K562 (cell line): Measurements from ENCODE around the gene CASP2. TPM values are rescaled to one million over a fixed set of nuclear protein-coding genes. Genes with fewer than 3 reads are reported as not detected.

Source experiments
- ATAC-seq: fragments of 200-7000 bp; cut with Tn5 transposase; 3 replicates; pipeline ENCODE4 v1.9.1; 2020; ENCODE audit warnings: moderate library complexity
- BruUV-seq: library from RNA; stranded (reverse); fragments of 400-500 nt; replicated peaks from 2 replicates; lab custom pipeline; 2021; lab: Mats Ljungman, UMichigan
- CTCF ChIA-PET: fragments of 300-600 bp; formaldehyde crosslinking; extraction: SDS; loops from one replicate; lab custom pipeline; 2021; ENCODE audit warnings: low intra/inter-chr PET ratio; lab: Yijun Ruan, JAX
- POLR2A ChIA-PET: fragments of 300-600, 350-650 bp; sonication (Branson Sonifier 250); formaldehyde crosslinking; extraction: SDS; loops from one replicate; lab custom pipeline; 2021; ENCODE audit warnings: antibody characterized with exemption, inconsistent platforms; lab: Yijun Ruan, JAX
- DNase-seq, 4 experiments: peaks; one replicate each; pipeline versions ENCODE4 v3.0.0 to v3.0.0-alpha.2; 2011 to 2018; ENCODE audit warnings: low spot score in 3 of 4, mixed read lengths in 3 of 4; ENCODE audit errors: extremely low read depth in 1 of 4
- FAIRE-seq: peaks from 2 replicates; lab custom pipeline; 2011; peaks lifted over from hg19 to GRCh38; lab: Jason Lieb, UNC
- H2AFZ ChIP-seq: 2 replicates; pipeline ENCODE4 v1.6.0; 2011; ENCODE audit warnings: low read depth, low read length, control low read depth, inconsistent platforms
- H3K27ac ChIP-seq: fragments of 200-600 bp; 3 replicates; pipeline ENCODE4 v1.8.0; 2011; ENCODE audit warnings: low read depth, mild to moderate bottlenecking, control low read depth, inconsistent platforms, low read length, moderate library complexity, mixed read lengths; ENCODE audit errors: extremely low read depth
- H3K27me3 ChIP-seq, 2 experiments: fragments of 300-600 bp in 1 of 2; 2 replicates in 1 of 2; 3 replicates in 1 of 2; pipeline versions ENCODE4 v1.6.0 to v1.8.0; 2011; ENCODE audit warnings: inconsistent platforms in 2 of 2, low read length in 2 of 2, mild to moderate bottlenecking in 1 of 2, mixed read lengths in 1 of 2, moderate library complexity in 1 of 2; ENCODE audit not compliant: control insufficient read depth in 2 of 2, insufficient read depth in 2 of 2
- H3K36me3 ChIP-seq: fragments of 300-600 bp; 3 replicates; pipeline ENCODE4 v1.8.0; 2011; ENCODE audit warnings: mild to moderate bottlenecking, low read length, inconsistent platforms; ENCODE audit not compliant: control insufficient read depth, insufficient read depth
- H3K4me1 ChIP-seq, 2 experiments: fragments of 200-600 bp in 1 of 2; replicated peaks in 1 of 2; 2 replicates in 1 of 2; 3 replicates in 1 of 2; pipeline versions ENCODE4 v1.5.1 to v1.8.0; 2011; ENCODE audit warnings: inconsistent platforms in 2 of 2, low read length in 2 of 2, mild to moderate bottlenecking in 1 of 2, mixed read lengths in 1 of 2, moderate library complexity in 1 of 2; ENCODE audit not compliant: control insufficient read depth in 2 of 2, insufficient read depth in 2 of 2
- H3K4me2 ChIP-seq: 2 replicates; pipeline ENCODE4 v1.6.1; 2011; ENCODE audit warnings: low read length, control low read depth, inconsistent platforms, mixed read lengths; ENCODE audit not compliant: insufficient read depth
- H3K4me3 ChIP-seq: fragments of 200-600 bp; sonication (generic), shearing (Covaris generic); 2 replicates; pipeline ENCODE4 v1.5.1; 2016; ENCODE audit warnings: control low read depth, inconsistent platforms
- H3K79me2 ChIP-seq: fragments of 200-600 bp; 3 replicates; pipeline ENCODE4 v1.8.0; 2011; ENCODE audit warnings: low read length, inconsistent platforms; ENCODE audit not compliant: control insufficient read depth, insufficient read depth
- H3K9ac ChIP-seq, 2 experiments: 2 replicates each; pipeline versions ENCODE4 v1.6.0 to v1.6.1; 2011; ENCODE audit warnings: low read depth in 2 of 2, low read length in 2 of 2, control low read depth in 1 of 2, inconsistent platforms in 1 of 2, mild to moderate bottlenecking in 1 of 2, mixed read lengths in 1 of 2; ENCODE audit not compliant: insufficient read depth in 1 of 2
- H3K9me1 ChIP-seq: one replicate; pipeline ENCODE4 v1.6.0; 2011; ENCODE audit warnings: inconsistent platforms, mild to moderate bottlenecking, low read length, moderate library complexity; ENCODE audit not compliant: control insufficient read depth, insufficient read depth
- H3K9me3 ChIP-seq: replicated peaks from 2 replicates; pipeline ENCODE4 v1.5.1; 2011; ENCODE audit warnings: low read depth, low read length, inconsistent platforms; ENCODE audit not compliant: control insufficient read depth, insufficient read depth
- H4K20me1 ChIP-seq: replicated peaks from 2 replicates; pipeline ENCODE4 v1.6.1; 2011; ENCODE audit warnings: low read length, inconsistent platforms, mixed read lengths; ENCODE audit not compliant: control insufficient read depth, insufficient read depth
- CBFB ChIP-seq: sonication (generic); formaldehyde crosslinking; IDR thresholded peaks from 2 replicates; pipeline ENCODE4 v1.4.0; 2020; ENCODE audit warnings: mild to moderate bottlenecking, missing genetic modification reagents
- HDAC2 ChIP-seq: fragments of 450-650 bp; IDR thresholded peaks from 2 replicates; pipeline ENCODE4 v1.6.1; 2016; ENCODE audit warnings: mild to moderate bottlenecking
- HEY1 ChIP-seq: fragments of 250-450 bp; sonication (Bioruptor Pico); IDR thresholded peaks from 2 replicates; pipeline ENCODE4 v1.5.0; 2020; ENCODE audit warnings: mild to moderate bottlenecking, moderate library complexity, borderline replicate concordance
- POLR2B ChIP-seq: fragments of 450-650 bp; IDR thresholded peaks from 2 replicates; pipeline ENCODE4 v1.6.1; 2018; ENCODE audit warnings: low read depth; ENCODE audit not compliant: partially characterized antibody
- RBM14 ChIP-seq: fragments of 200-400 bp; formaldehyde crosslinking; IDR thresholded peaks from 2 replicates; pipeline ENCODE4 v1.6.1; 2018; ENCODE audit warnings: low read depth, mild to moderate bottlenecking, low read length, moderate library complexity, borderline replicate concordance; ENCODE audit not compliant: insufficient read depth
- ZNF764 ChIP-seq: fragments of 250-450 bp; sonication (Bioruptor Pico); IDR thresholded peaks from 2 replicates; pipeline ENCODE4 v1.4.0; 2020; ENCODE audit warnings: low read depth, mild to moderate bottlenecking, moderate library complexity
- WGBS: fragments of 100-300 bp; shearing (Covaris generic); methylation state at CpG from one replicate; pipeline ENCODE4 v1.1.6; 2016; ENCODE audit warnings: low coverage, mixed read lengths; ENCODE audit not compliant: insufficient coverage; ENCODE audit errors: missing lambda C conversion rate; 5-methylcytosine and 5-hydroxymethylcytosine counted together
- in situ Hi-C: fragments of 300-500 bp; cut with MboI; formaldehyde crosslinking; loops from 4 replicates; pipeline ENCODE4 v1.15.0; 2018; ENCODE audit warnings: inconsistent platforms, mixed read lengths
- intact Hi-C: fragments of 100-400 bp; cut with micrococcal nuclease; formaldehyde crosslinking; loops from 2 replicates; pipeline ENCODE4 v1.14.2; 2022
- polyA plus RNA-seq, 8 experiments: library from polyadenylated mRNA; depleted of rRNA in 4 of 8; stranded (reverse) in 5 of 8; unstranded in 3 of 8; fragments of >200 nt; fragmentation: Nextera tagmentation in 2 of 8; fragmentation: Illumina TruSeq in 1 of 8; extraction: Ambion mirVana in 2 of 8; extraction: Trizol in 1 of 8; gene quantifications; 2 replicates each; pipeline versions ENCODE4 v1.2.1 to v1.2.3, GENCODE V29; 2011 to 2014; ENCODE audit warnings: inconsistent platforms in 1 of 8, missing spikeins in 1 of 8
- total RNA-seq, 7 experiments: library from RNA; depleted of rRNA in 6 of 7; stranded (reverse); fragments of >200 nt in 6 of 7; fragmentation: Illumina TruSeq in 2 of 7; extraction: Trizol in 2 of 7; gene quantifications; 2 replicates each; pipeline versions ENCODE4 v1.2.1 to v1.2.3, GENCODE V29; 2011 to 2021; ENCODE audit warnings: low replicate concordance in 1 of 7

CASP2 gene
- total and polyA plus RNA-seq, 9 of the 15 experiments (the other 6 are each of a cell fraction or from before 2014, with no cell fraction given) = 18.8 to 64.9 (median 24.1) TPM

DNA sequence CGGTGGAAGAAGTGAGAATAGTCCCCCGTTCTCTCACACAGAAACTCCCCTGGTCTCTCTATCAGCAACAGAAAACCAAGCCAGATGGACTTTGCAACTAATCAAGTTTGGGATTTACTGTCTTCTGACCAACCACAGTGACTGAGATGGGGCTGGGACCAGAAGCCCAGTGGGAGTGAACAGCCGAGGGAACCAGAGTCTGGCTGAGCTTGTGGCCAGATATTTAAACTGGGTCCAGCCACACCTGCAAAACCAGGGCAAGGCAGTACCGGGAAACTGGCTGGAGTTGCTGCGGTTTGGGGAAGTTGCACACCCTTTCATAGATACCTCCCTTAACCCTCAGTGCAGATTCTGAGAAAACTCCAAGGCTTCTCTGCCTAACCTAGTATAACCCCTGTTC is 18.9 kb upstream of the CASP2 start (continued):
- no peak for TF ChIP-seq POLR2B

- H3K4me3 ChIP-seq = no peak overlapping the region
- H3K27me3 ChIP-seq = no peaks in the 10 kb centered on the region
- intact Hi-C loops = no loop called here
- no peak overlapping the region for H3K4me2 ChIP-seq
- DNase-seq (no peak), ATAC-seq (no peak), FAIRE-seq (no peak)
- H3K27ac ChIP-seq = no peak overlapping the region
- peaks cover 39% of the 10 kb centered on the region for H3K36me3 ChIP-seq
- 65% methylated on average over 1 of the region's 1 CpG for WGBS
- ChIA-PET CTCF (interaction anchor here (0.7 kb wide), 1 partner anchor 13 kb away, joined by 4 read pairs; no protein-coding TSS in a partner anchor), POLR2A (interaction anchor here (0.7 to 0.9 kb wide), 2 partner anchors 19 to 40 kb away, joined by 3 to 4 read pairs; no protein-coding TSS in a partner anchor)
- H3K9me1 ChIP-seq = no peaks in the 10 kb centered on the region
- TF ChIP-seq RBM14 (no peak), HEY1 (no peak), HDAC2 (no peak), CBFB (CRISPR knock-in tag) (no peak), ZNF764 (CRISPR knock-in tag) (no peak)
- H3K9me3 ChIP-seq = no peaks in the 10 kb centered on the region
- H3K4me1 ChIP-seq = peaks cover 7 to 8% of the 10 kb centered on the region in 2 experiments; a peak in 3 of 5 replicates
- no peak overlapping the region for H2AFZ ChIP-seq
- 0 out of 2 replicates have a peak, but pooled peaks cover 4% of the 10 kb centered on the region for H4K20me1 ChIP-seq
- BruUV-seq = no TSS peak
- in situ Hi-C loops = no loop called here
- no peak overlapping the region for H3K9ac ChIP-seq
- H3K79me2 ChIP-seq = no peaks in the 10 kb centered on the region
Measured at GRCh38 chr7:143271240-143271639, 16.9 kb upstream of the CASP2 start.
